GM23338 (cell line): ENCODE results near the gene PDE4D. TPM values are rescaled to one million over a fixed set of nuclear protein-coding genes. Genes with fewer than 3 reads are reported as not detected.

ENCODE experiments used
- ATAC-seq: fragments of 200-7000 bp; cut with Tn5 transposase; 3 replicates; pipeline ENCODE4 v1.9.1; 2020
- DNase-seq: peaks from one replicate; pipeline ENCODE4 v3.0.0-alpha.2; 2015; ENCODE audit warnings: low spot score
- H2AFZ ChIP-seq: fragments of 200-600 bp; sonication (generic); 2 replicates; pipeline ENCODE4 v1.8.0; 2016; ENCODE audit warnings: antibody characterized with exemption, mild to moderate bottlenecking, moderate library complexity
- H3F3A ChIP-seq: fragments of 200-600 bp; sonication (generic); replicated peaks from 2 replicates; pipeline ENCODE4 v1.8.0; 2017; ENCODE audit warnings: antibody characterized with exemption, mixed run types, low read depth
- H3K27ac ChIP-seq: fragments of 200-600 bp; sonication (generic); 2 replicates; pipeline ENCODE4 v1.6.1; 2016; ENCODE audit warnings: low read depth
- H3K27me3 ChIP-seq: fragments of 200-600 bp; sonication (generic); 2 replicates; pipeline ENCODE4 v1.8.0; 2016; ENCODE audit warnings: mild to moderate bottlenecking, mixed run types, moderate library complexity; ENCODE audit not compliant: insufficient read depth
- H3K36me3 ChIP-seq: fragments of 200-600 bp; sonication (generic); 2 replicates; pipeline ENCODE4 v1.8.0; 2016; ENCODE audit warnings: mild to moderate bottlenecking; ENCODE audit not compliant: insufficient read depth
- H3K4me1 ChIP-seq: fragments of 200-600 bp; sonication (generic); 2 replicates; pipeline ENCODE4 v1.8.0; 2016; ENCODE audit warnings: mild to moderate bottlenecking, moderate library complexity; ENCODE audit not compliant: insufficient read depth
- H3K4me2 ChIP-seq: fragments of 200-600 bp; sonication (generic); 2 replicates; pipeline ENCODE4 v1.7.1; 2017; ENCODE audit warnings: mixed run types
- H3K4me3 ChIP-seq: fragments of 200-600 bp; sonication (generic); 2 replicates; pipeline ENCODE4 v1.6.1; 2016; ENCODE audit warnings: mixed run types
- H3K79me2 ChIP-seq: fragments of 200-600 bp; sonication (generic); replicated peaks from 2 replicates; pipeline ENCODE4 v1.8.0; 2017; ENCODE audit warnings: mild to moderate bottlenecking; ENCODE audit not compliant: insufficient read depth
- H3K9me2 ChIP-seq: fragments of 200-600 bp; sonication (generic); 2 replicates; pipeline ENCODE4 v1.8.0; 2017; ENCODE audit not compliant: insufficient read depth
- H4K20me1 ChIP-seq: fragments of 200-600 bp; sonication (generic); replicated peaks from 2 replicates; pipeline ENCODE4 v1.8.0; 2017; ENCODE audit warnings: mild to moderate bottlenecking; ENCODE audit not compliant: insufficient read depth
- H3K27ac Mint-ChIP-seq: 2 replicates; pipeline ENCODE4 v1.8.0; 2020; ENCODE audit warnings: inconsistent platforms, mild to moderate bottlenecking, moderate library complexity, mixed read lengths
- H3K27me3 Mint-ChIP-seq: 3 replicates; pipeline ENCODE4 v1.8.0; 2022; ENCODE audit warnings: low read depth, mild to moderate bottlenecking, moderate library complexity, mixed read lengths, inconsistent platforms; ENCODE audit not compliant: insufficient read depth, poor library complexity
- H3K36me3 Mint-ChIP-seq: 3 replicates; pipeline ENCODE4 v1.8.0; 2021; ENCODE audit warnings: low read depth, mild to moderate bottlenecking, inconsistent platforms, moderate library complexity, mixed read lengths
- H3K4me1 Mint-ChIP-seq: 3 replicates; pipeline ENCODE4 v1.8.0; 2020; ENCODE audit warnings: mild to moderate bottlenecking, inconsistent platforms, mixed read lengths
- H3K4me3 Mint-ChIP-seq: 3 replicates; pipeline ENCODE4 v1.8.0; 2021; ENCODE audit warnings: moderate library complexity, mild to moderate bottlenecking, inconsistent platforms, mixed read lengths
- H3K9me3 Mint-ChIP-seq: 3 replicates; pipeline ENCODE4 v1.8.0; 2020; ENCODE audit warnings: moderate library complexity, mild to moderate bottlenecking, inconsistent platforms, mixed read lengths
- CREB1 ChIP-seq: fragments of 250-450 bp; sonication (Bioruptor Pico); IDR thresholded peaks from 2 replicates; pipeline ENCODE4 v1.5.0; 2020; ENCODE audit warnings: low read depth, mild to moderate bottlenecking, moderate library complexity
- EZH2 ChIP-seq: fragments of 200-600 bp; sonication (generic); IDR thresholded peaks from one replicate; pipeline ENCODE4 v1.8.0; 2017; ENCODE audit warnings: antibody characterized with exemption, mild to moderate bottlenecking, low read depth; ENCODE audit not compliant: unreplicated experiment
- EZH2phosphoT487 ChIP-seq: fragments of 200-600 bp; sonication (generic); IDR thresholded peaks from one replicate; pipeline ENCODE4 v1.8.1; 2018; ENCODE audit warnings: antibody characterized with exemption; ENCODE audit not compliant: unreplicated experiment
- JUNB ChIP-seq: IDR thresholded peaks from one replicate; pipeline ENCODE4 v1.6.1; 2016; ENCODE audit warnings: antibody characterized with exemption; ENCODE audit not compliant: unreplicated experiment
- NANOG ChIP-seq: IDR thresholded peaks from 2 replicates; pipeline ENCODE4 v1.6.1; 2016; ENCODE audit warnings: antibody characterized with exemption, borderline replicate concordance
- POLR2AphosphoS5 ChIP-seq: IDR thresholded peaks from 2 replicates; pipeline ENCODE4 v1.6.1; 2016; ENCODE audit warnings: antibody characterized with exemption, low read depth
- ZNF114 ChIP-seq: fragments of 250-450 bp; sonication (Bioruptor Pico); IDR thresholded peaks from 2 replicates; pipeline ENCODE4 v1.5.0; 2020; ENCODE audit warnings: mild to moderate bottlenecking, moderate library complexity
- ZNF331 ChIP-seq: fragments of 250-450 bp; sonication (Bioruptor Pico); IDR thresholded peaks from 2 replicates; pipeline ENCODE4 v1.5.0; 2020; ENCODE audit warnings: low read depth, mild to moderate bottlenecking, moderate library complexity
- polyA plus RNA-seq: library from polyadenylated mRNA; unstranded; fragments of >200 nt; fragmentation: Nextera tagmentation; extraction: Ambion mirVana; gene quantifications from 2 replicates; pipeline ENCODE4 v1.2.1, GENCODE V29; 2016
- total RNA-seq: library from RNA; depleted of rRNA; stranded (reverse); fragments of >200 nt; shearing (Covaris generic); gene quantifications from 2 replicates; pipeline ENCODE4 v1.2.3, GENCODE V29; 2014
- TF ChIP-seq, protein P1 (sequence below), 2 experiments: fragments of 200-600 bp in 1 of 2; sonication (generic) in 1 of 2; conservative IDR thresholded peaks; 2 replicates each; pipeline versions ENCODE4 v1.5.1 to v1.6.1; 2016 to 2017; ENCODE audit warnings: antibody characterized with exemption in 2 of 2, low read depth in 2 of 2, mild to moderate bottlenecking in 2 of 2, moderate library complexity in 1 of 2
- TF ChIP-seq, protein P2 (sequence below): fragments of 250-450 bp; sonication (Bioruptor Pico); IDR thresholded peaks from 2 replicates; pipeline ENCODE4 v1.5.0; 2020; ENCODE audit warnings: mild to moderate bottlenecking, moderate library complexity
- TF ChIP-seq, protein P3 (sequence below): IDR thresholded peaks from 2 replicates; pipeline ENCODE4 v1.6.1; 2016; ENCODE audit warnings: antibody characterized with exemption

PDE4D gene
- total and polyA plus RNA-seq, 2 experiments from 2014 or later, result 2.1 to 4.7 TPM

DNA sequence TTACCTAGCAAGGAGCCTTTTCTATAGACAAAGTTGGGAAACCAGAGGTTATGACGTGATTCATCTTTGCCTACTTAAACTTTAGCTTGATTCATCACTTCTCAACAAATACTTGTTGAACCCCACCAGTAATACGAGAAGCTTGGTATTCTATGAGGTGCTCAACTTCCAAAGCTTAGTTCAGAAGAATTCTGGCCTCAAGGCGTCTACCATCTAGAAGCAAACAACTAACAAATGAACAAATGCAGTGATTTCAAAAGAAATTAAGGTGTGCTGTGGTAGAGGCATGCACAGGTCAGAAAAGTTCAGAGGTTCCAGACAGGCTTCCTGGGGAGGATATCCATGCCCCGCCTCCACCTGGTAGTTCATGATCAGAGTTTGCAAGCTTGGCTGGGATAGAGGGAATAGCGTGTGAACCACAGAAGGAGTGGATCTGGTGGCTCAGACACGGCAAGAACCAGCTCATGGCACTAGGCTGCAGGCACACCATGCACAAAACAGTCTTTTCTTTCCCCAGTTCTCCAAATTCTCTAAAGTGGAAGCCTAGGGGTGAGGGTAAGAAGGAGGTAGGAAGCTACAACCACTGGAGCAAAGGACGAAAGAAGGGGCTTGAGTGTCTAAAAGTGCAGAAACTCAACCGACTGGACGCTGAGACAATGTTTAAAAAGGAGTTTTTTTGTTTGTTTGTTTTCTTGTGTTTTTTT is 837.6 kb downstream of the PDE4D start (continued):
- TF ChIP-seq, protein P1, sequence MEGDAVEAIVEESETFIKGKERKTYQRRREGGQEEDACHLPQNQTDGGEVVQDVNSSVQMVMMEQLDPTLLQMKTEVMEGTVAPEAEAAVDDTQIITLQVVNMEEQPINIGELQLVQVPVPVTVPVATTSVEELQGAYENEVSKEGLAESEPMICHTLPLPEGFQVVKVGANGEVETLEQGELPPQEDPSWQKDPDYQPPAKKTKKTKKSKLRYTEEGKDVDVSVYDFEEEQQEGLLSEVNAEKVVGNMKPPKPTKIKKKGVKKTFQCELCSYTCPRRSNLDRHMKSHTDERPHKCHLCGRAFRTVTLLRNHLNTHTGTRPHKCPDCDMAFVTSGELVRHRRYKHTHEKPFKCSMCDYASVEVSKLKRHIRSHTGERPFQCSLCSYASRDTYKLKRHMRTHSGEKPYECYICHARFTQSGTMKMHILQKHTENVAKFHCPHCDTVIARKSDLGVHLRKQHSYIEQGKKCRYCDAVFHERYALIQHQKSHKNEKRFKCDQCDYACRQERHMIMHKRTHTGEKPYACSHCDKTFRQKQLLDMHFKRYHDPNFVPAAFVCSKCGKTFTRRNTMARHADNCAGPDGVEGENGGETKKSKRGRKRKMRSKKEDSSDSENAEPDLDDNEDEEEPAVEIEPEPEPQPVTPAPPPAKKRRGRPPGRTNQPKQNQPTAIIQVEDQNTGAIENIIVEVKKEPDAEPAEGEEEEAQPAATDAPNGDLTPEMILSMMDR (conservative IDR thresholded peaks at IDR 0.05; ENCODE audit: low read depth in 2 of 2), result no peak
- TF ChIP-seq NANOG, result no peak

DNA sequence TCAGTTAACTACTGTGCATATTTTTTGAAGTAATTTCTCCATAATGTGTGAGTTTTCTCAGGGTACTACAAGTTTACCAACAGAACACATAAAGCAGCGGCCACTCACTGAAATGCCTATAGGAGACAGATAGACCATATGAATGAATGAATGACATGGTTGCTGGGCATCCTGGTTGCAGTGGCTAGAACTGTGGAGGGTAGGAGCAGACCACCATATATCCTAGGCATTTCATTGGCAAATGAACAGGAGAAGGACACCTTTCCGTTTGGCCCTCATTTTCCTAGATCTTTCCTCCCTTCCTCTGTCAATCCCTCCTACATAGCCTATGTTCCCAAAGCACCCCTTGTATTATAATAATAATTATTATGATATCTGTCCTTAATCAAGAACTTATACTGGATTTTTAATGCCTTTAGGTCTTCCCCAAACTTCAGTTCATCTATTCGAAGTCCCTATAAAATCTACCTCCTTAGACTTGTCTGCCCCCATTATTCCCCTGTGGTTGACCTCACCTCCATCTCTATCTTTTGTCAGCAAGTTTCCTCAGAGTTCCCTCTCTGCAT is 838.5 kb downstream of the PDE4D start:
- DNase-seq, result no peak
- H3K79me2 ChIP-seq, result no peaks in the 10 kb centered on the region
- ATAC-seq, result no peak
- no peak overlapping the region for H3K4me3 Mint-ChIP-seq
- H3K9me3 Mint-ChIP-seq, result no peaks in the 10 kb centered on the region
- no peaks in the 10 kb centered on the region for H3K9me2 ChIP-seq
- no peaks in the 10 kb centered on the region for H4K20me1 ChIP-seq
- H3K4me2 ChIP-seq, result no peak overlapping the region
- no peaks in the 10 kb centered on the region for H3K4me1 Mint-ChIP-seq
- H3F3A ChIP-seq, result no peaks in the 10 kb centered on the region
- H3K36me3 Mint-ChIP-seq, result no peaks in the 10 kb centered on the region
- no peak overlapping the region for H3K4me3 ChIP-seq
- no peaks in the 10 kb centered on the region for H3K36me3 ChIP-seq
- H3K27me3 Mint-ChIP-seq, result peaks cover 2% of the 10 kb centered on the region
- H2AFZ ChIP-seq, result no peak overlapping the region
- H3K27me3 ChIP-seq, result no peaks in the 10 kb centered on the region
- H3K4me1 ChIP-seq, result no peaks in the 10 kb centered on the region
- no peak overlapping the region for H3K27ac Mint-ChIP-seq
- no peak overlapping the region for H3K27ac ChIP-seq
- TF ChIP-seq, protein P2, sequence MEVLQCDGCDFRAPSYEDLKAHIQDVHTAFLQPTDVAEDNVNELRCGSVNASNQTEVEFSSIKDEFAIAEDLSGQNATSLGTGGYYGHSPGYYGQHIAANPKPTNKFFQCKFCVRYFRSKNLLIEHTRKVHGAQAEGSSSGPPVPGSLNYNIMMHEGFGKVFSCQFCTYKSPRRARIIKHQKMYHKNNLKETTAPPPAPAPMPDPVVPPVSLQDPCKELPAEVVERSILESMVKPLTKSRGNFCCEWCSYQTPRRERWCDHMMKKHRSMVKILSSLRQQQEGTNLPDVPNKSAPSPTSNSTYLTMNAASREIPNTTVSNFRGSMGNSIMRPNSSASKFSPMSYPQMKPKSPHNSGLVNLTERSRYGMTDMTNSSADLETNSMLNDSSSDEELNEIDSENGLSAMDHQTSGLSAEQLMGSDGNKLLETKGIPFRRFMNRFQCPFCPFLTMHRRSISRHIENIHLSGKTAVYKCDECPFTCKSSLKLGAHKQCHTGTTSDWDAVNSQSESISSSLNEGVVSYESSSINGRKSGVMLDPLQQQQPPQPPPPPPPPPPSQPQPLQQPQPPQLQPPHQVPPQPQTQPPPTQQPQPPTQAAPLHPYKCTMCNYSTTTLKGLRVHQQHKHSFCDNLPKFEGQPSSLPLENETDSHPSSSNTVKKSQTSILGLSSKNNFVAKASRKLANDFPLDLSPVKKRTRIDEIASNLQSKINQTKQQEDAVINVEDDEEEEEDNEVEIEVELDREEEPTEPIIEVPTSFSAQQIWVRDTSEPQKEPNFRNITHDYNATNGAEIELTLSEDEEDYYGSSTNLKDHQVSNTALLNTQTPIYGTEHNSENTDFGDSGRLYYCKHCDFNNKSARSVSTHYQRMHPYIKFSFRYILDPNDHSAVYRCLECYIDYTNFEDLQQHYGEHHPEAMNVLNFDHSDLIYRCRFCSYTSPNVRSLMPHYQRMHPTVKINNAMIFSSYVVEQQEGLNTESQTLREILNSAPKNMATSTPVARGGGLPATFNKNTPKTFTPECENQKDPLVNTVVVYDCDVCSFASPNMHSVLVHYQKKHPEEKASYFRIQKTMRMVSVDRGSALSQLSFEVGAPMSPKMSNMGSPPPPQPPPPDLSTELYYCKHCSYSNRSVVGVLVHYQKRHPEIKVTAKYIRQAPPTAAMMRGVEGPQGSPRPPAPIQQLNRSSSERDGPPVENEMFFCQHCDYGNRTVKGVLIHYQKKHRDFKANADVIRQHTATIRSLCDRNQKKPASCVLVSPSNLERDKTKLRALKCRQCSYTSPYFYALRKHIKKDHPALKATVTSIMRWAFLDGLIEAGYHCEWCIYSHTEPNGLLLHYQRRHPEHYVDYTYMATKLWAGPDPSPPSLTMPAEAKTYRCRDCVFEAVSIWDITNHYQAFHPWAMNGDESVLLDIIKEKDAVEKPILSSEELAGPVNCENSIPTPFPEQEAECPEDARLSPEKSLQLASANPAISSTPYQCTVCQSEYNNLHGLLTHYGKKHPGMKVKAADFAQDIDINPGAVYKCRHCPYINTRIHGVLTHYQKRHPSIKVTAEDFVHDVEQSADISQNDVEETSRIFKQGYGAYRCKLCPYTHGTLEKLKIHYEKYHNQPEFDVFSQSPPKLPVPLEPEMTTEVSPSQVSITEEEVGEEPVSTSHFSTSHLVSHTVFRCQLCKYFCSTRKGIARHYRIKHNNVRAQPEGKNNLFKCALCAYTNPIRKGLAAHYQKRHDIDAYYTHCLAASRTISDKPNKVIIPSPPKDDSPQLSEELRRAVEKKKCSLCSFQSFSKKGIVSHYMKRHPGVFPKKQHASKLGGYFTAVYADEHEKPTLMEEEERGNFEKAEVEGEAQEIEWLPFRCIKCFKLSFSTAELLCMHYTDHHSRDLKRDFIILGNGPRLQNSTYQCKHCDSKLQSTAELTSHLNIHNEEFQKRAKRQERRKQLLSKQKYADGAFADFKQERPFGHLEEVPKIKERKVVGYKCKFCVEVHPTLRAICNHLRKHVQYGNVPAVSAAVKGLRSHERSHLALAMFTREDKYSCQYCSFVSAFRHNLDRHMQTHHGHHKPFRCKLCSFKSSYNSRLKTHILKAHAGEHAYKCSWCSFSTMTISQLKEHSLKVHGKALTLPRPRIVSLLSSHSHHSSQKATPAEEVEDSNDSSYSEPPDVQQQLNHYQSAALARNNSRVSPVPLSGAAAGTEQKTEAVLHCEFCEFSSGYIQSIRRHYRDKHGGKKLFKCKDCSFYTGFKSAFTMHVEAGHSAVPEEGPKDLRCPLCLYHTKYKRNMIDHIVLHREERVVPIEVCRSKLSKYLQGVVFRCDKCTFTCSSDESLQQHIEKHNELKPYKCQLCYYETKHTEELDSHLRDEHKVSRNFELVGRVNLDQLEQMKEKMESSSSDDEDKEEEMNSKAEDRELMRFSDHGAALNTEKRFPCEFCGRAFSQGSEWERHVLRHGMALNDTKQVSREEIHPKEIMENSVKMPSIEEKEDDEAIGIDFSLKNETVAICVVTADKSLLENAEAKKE (CRISPR knock-in tag), result no peak
- no peak for TF ChIP-seq CREB1 (CRISPR knock-in tag)
- no peak for TF ChIP-seq NANOG
- TF ChIP-seq JUNB, result no peak
- TF ChIP-seq, protein P1 (conservative IDR thresholded peaks at IDR 0.05; ENCODE audit: low read depth in 2 of 2), result no peak
- no peak for TF ChIP-seq ZNF114 (CRISPR knock-in tag)
- no peak for TF ChIP-seq ZNF331 (CRISPR knock-in tag)
- TF ChIP-seq EZH2phosphoT487, result no peak
- no peak for TF ChIP-seq POLR2AphosphoS5
- TF ChIP-seq EZH2, result no peak
- TF ChIP-seq, protein P3, sequence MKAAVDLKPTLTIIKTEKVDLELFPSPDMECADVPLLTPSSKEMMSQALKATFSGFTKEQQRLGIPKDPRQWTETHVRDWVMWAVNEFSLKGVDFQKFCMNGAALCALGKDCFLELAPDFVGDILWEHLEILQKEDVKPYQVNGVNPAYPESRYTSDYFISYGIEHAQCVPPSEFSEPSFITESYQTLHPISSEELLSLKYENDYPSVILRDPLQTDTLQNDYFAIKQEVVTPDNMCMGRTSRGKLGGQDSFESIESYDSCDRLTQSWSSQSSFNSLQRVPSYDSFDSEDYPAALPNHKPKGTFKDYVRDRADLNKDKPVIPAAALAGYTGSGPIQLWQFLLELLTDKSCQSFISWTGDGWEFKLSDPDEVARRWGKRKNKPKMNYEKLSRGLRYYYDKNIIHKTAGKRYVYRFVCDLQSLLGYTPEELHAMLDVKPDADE, result no peak
